Suppressor macrophage treated with lipopolysaccharide for 1 hour (primary cell): Measurements from ENCODE around the gene SHC1.

Experiments
- DNase-seq, 3 donors: peaks; one replicate each; pipeline ENCODE4 v3.0.0-alpha.2; 2020 to 2022

The SHC1 gene

GRCh38 chr1:155008015-155008941, 37.7 kb upstream of the SHC1 start:
- DNase-seq: no peak

GRCh38 chr1:155007251-155007828, 36.8 kb upstream of the SHC1 start:
- no peak for DNase-seq

- DNase-seq: peak; percentile 80 to 84 (median 84)
Measured at GRCh38 chr1:155006601-155007101, 36.1 kb upstream of the SHC1 start.

GRCh38 chr1:155005076-155006011, 34.8 kb upstream of the SHC1 start:
- peak in 2 of 3 donors; percentile 55 to 64 for DNase-seq

- peak in 1 of 3 donors; percentile 20 for DNase-seq
Measured at GRCh38 chr1:155004352-155005075, 34.0 kb upstream of the SHC1 start.

GRCh38 chr1:155003766-155004351, 33.3 kb upstream of the SHC1 start:
- DNase-seq: peak in 1 of 3 donors; percentile 21

GRCh38 chr1:155003227-155003765, 32.7 kb upstream of the SHC1 start:
- DNase-seq: peak in 1 of 3 donors; percentile 18

GRCh38 chr1:155002464-155003226, 32.1 kb upstream of the SHC1 start, which contains the start of gene ZBTB7B:
Gene ZBTB7B, plus strand, starts transcription at chr1:155002802. Its CDS starts 11,859 bp downstream, at chr1:155014661.
- peak in 2 of 3 donors; percentile 50 to 62 for DNase-seq

GRCh38 chr1:155001675-155002463, 31.3 kb upstream of the SHC1 start:
- peak; percentile 99 to 100 (median 99) for DNase-seq

- DNase-seq: no peak
Measured at GRCh38 chr1:155001425-155001674, 30.8 kb upstream of the SHC1 start.

- peak; percentile 81 to 92 (median 81) for DNase-seq
Measured at GRCh38 chr1:155000726-155001424, 30.3 kb upstream of the SHC1 start.

- no peak for DNase-seq
Measured at GRCh38 chr1:155000411-155000725, 29.8 kb upstream of the SHC1 start.

- DNase-seq: no peak
Measured at GRCh38 chr1:154999571-155000410, 29.2 kb upstream of the SHC1 start.

GRCh38 chr1:154998818-154999570, 28.4 kb upstream of the SHC1 start:
- DNase-seq: peak; percentile 64 to 79 (median 68)

- DNase-seq: no peak
Measured at GRCh38 chr1:154998201-154998780, 27.7 kb upstream of the SHC1 start.

- peak; percentile 68 to 74 (median 74) for DNase-seq
Measured at GRCh38 chr1:154996966-154997701, 26.6 kb upstream of the SHC1 start.
